ENCODE measurements around the gene MAST4.

The MAST4 gene

GRCh38 chr5:67199859-67200258 lies 603.7 kb downstream of the MAST4 start:
- Histone ChIP-seq H3K27me3 (ENCODE audit: insufficient read depth, poor library complexity, severe bottlenecking) (no peaks in the 10 kb centered on the region), H3K27ac (replicated peaks) (no peak overlapping the region), H3K4me3 (replicated peaks; ENCODE audit: insufficient read depth, low read length) (no peak overlapping the region)
- no peak for DNase-seq (ENCODE audit: low read depth in 1 of 2, low spot score in 1 of 2)
- TF ChIP-seq CTCF (IDR thresholded peaks at IDR 0.05; ENCODE audit: insufficient read depth, low read length) (no peak), SPI1 (IDR thresholded peaks at IDR 0.05; ENCODE audit: borderline replicate concordance, low read depth) (no peak), GABPA (IDR thresholded peaks at IDR 0.05; ENCODE audit: low read depth) (no peak), POLR2AphosphoS5 (IDR thresholded peaks at IDR 0.05; ENCODE audit: low read depth) (no peak), REST (IDR thresholded peaks at IDR 0.05; ENCODE audit: insufficient replicate concordance, low read depth) (no peak)

GRCh38 chr5:67200809-67201562 lies 604.8 kb downstream of the MAST4 start:
- no peak overlapping the region for H3K4me3 ChIP-seq (replicated peaks; ENCODE audit: insufficient read depth, low read length)
- no peak overlapping the region for H3K27ac ChIP-seq (replicated peaks)
- TF ChIP-seq GABPA (IDR thresholded peaks at IDR 0.05; ENCODE audit: low read depth) = no peak
- no peak for TF ChIP-seq CTCF (IDR thresholded peaks at IDR 0.05; ENCODE audit: insufficient read depth, low read length)
- no peak for TF ChIP-seq POLR2AphosphoS5 (IDR thresholded peaks at IDR 0.05; ENCODE audit: low read depth)
- TF ChIP-seq SPI1 (IDR thresholded peaks at IDR 0.05; ENCODE audit: borderline replicate concordance, low read depth) = no peak
- no peak for TF ChIP-seq REST (IDR thresholded peaks at IDR 0.05; ENCODE audit: insufficient replicate concordance, low read depth)
- H3K27me3 ChIP-seq (ENCODE audit: insufficient read depth, poor library complexity, severe bottlenecking) = no peaks in the 10 kb centered on the region
- DNase-seq (ENCODE audit: low read depth in 1 of 2, low spot score in 1 of 2) = no peak

GRCh38 chr5:67201897-67202549 lies 605.8 kb downstream of the MAST4 start:
- no peaks in the 10 kb centered on the region for H3K27me3 ChIP-seq (ENCODE audit: insufficient read depth, poor library complexity, severe bottlenecking)
- DNase-seq (ENCODE audit: low read depth in 1 of 2, low spot score in 1 of 2) = no peak
- H3K27ac ChIP-seq (replicated peaks) = no peak overlapping the region
- H3K4me3 ChIP-seq (replicated peaks; ENCODE audit: insufficient read depth, low read length) = no peak overlapping the region
- TF ChIP-seq CTCF (IDR thresholded peaks at IDR 0.05; ENCODE audit: insufficient read depth, low read length) (no peak), SPI1 (IDR thresholded peaks at IDR 0.05; ENCODE audit: borderline replicate concordance, low read depth) (no peak), POLR2AphosphoS5 (IDR thresholded peaks at IDR 0.05; ENCODE audit: low read depth) (no peak), GABPA (IDR thresholded peaks at IDR 0.05; ENCODE audit: low read depth) (no peak), REST (IDR thresholded peaks at IDR 0.05; ENCODE audit: insufficient replicate concordance, low read depth) (no peak)
